ENCODE results near the gene TRIM16. TPM values are rescaled to one million over a fixed set of nuclear protein-coding genes. Genes with fewer than 3 reads are reported as not detected.
"Not testable (repeated sequence)": the region's sequence is repeated elsewhere in the genome, so short reads cannot be mapped to it uniquely, and the experiment has no call there.

TRIM16 gene
- total and polyA plus RNA-seq, 2 of the 4 experiments (the other 2 are of a cell fraction) = 22.3 to 52.5 TPM

GRCh38 chr17:15648386-15648785 lies 35.7 kb downstream of the TRIM16 start:
- peak overlapping the region; percentile 16; the same call in 1 of the 2 replicates for H2BK120ac ChIP-seq (ENCODE audit: low read depth, low read length)
- H3K4me1 ChIP-seq (ENCODE audit: control insufficient read depth, insufficient read depth, low read length) = peaks cover 18% of the 10 kb centered on the region
- H4K91ac ChIP-seq (ENCODE audit: insufficient read depth, low read depth, low read length) = no peak overlapping the region
- H2AFZ ChIP-seq (replicated peaks; ENCODE audit: low read length, poor library complexity) = peak overlapping the region; percentile 34
- no peaks in the 10 kb centered on the region for H4K20me1 ChIP-seq (ENCODE audit: insufficient read depth, low read length)
- WGBS, 2 experiments (ENCODE audit: extremely low coverage in 2 of 2, insufficient read length in 1 of 2) = 59% methylated on average over 3 of the region's 5 CpGs; no CpG with 5 or more reads in 1 of the 2 experiments
- no TSS peak for BruUV-seq (replicated peaks)
- no peaks in the 10 kb centered on the region for H3K36me3 ChIP-seq (ENCODE audit: control insufficient read depth, insufficient read depth, low read length)
- H3K4me2 ChIP-seq (ENCODE audit: low read depth, low read length) = peak overlapping the region; percentile 53; the same call in 1 of the 2 replicates
- H3K4me3 ChIP-seq (ENCODE audit: insufficient read depth, low read depth, low read length) = no peak overlapping the region
- H3K23ac ChIP-seq (ENCODE audit: low read depth, low read length) = peak overlapping the region; percentile 66
- peak overlapping the region; percentile 67; the same call in 1 of the 3 replicates for H2BK15ac ChIP-seq (ENCODE audit: low read depth, low read length)
- H2BK20ac ChIP-seq (ENCODE audit: low read depth, low read length) = peak overlapping the region; percentile 21; the same call in 1 of the 2 replicates
- no peak overlapping the region for H3K27ac ChIP-seq (ENCODE audit: insufficient read depth, low read length)
- peak overlapping the region; percentile 62 for H3K4ac ChIP-seq (ENCODE audit: low read depth, low read length)
- peaks cover 9 to 37% of the 10 kb centered on the region in 2 experiments for H3K79me1 ChIP-seq (ENCODE audit: low read depth in 1 of 2, low read length in 2 of 2)
- no peak overlapping the region; the same call in 1 of the 2 replicates for H4K5ac ChIP-seq (ENCODE audit: low read depth, low read length)
- peak overlapping the region in 1 of 2 experiments; percentile 28; a peak in 1 of 4 replicates for H4K8ac ChIP-seq (ENCODE audit: low read depth in 2 of 2, low read length in 2 of 2)
- dilution Hi-C loops (cut with HindIII; ENCODE audit: low sequenced_read_pairs, unreplicated experiment) (no loop called here), intact Hi-C loops (cut with micrococcal nuclease) (no loop called here), in situ Hi-C loops (cut with MboI; ENCODE audit: low sequenced_read_pairs) (no loop called here)
- DNase-seq (no peak), ATAC-seq (ENCODE audit: low read depth) (no peak)
- H3K9me1 ChIP-seq (ENCODE audit: insufficient read depth, low read length) = peaks cover 4% of the 10 kb centered on the region; the same call in 1 of the 2 replicates
- ChIA-PET CTCF (no interaction called here), POLR2A (ENCODE audit: unreplicated experiment) (no interaction called here)
- peak overlapping the region; percentile 42 for H2AK9ac ChIP-seq (replicated peaks; ENCODE audit: low read depth, low read length, poor library complexity)
- H2BK5ac ChIP-seq (ENCODE audit: low read depth, low read length, poor library complexity, severe bottlenecking) = no peak overlapping the region
- peak overlapping the region; percentile 49; the same call in 1 of the 2 replicates for H2AK5ac ChIP-seq (ENCODE audit: low read depth, low read length)
- no peak for TF ChIP-seq MAZ (IDR thresholded peaks at IDR 0.05; ENCODE audit: borderline replicate concordance, low read depth, low read length)
- peak overlapping the region; percentile 80; the same call in 1 of the 2 replicates for H3K14ac ChIP-seq (replicated peaks; ENCODE audit: low read depth, low read length)
- H3K18ac ChIP-seq (ENCODE audit: low read depth, low read length) = no peak overlapping the region
- H3K27me3 ChIP-seq (ENCODE audit: control insufficient read depth, insufficient read depth, low read length) = no peaks in the 10 kb centered on the region
- no peak overlapping the region for H3K56ac ChIP-seq (ENCODE audit: extremely low read depth, insufficient read depth, low read length)
- no peak overlapping the region for H3K9ac ChIP-seq (ENCODE audit: low read depth, low read length)
- no peaks in the 10 kb centered on the region for H3K9me3 ChIP-seq (ENCODE audit: control insufficient read depth, insufficient read depth, low read length)

- peak overlapping the region; percentile 63 to 86; a peak in 3 of 4 replicates for H4K8ac ChIP-seq (ENCODE audit: low read depth in 2 of 2, low read length in 2 of 2)
- H3K36me3 ChIP-seq (ENCODE audit: control insufficient read depth, insufficient read depth, low read length); dilution Hi-C loops (cut with HindIII; ENCODE audit: low sequenced_read_pairs, unreplicated experiment); H2AFZ ChIP-seq (replicated peaks; ENCODE audit: low read length, poor library complexity); intact Hi-C loops (cut with micrococcal nuclease); H3K9me1 ChIP-seq (ENCODE audit: insufficient read depth, low read length); H4K20me1 ChIP-seq (ENCODE audit: insufficient read depth, low read length); H3K4me3 ChIP-seq (ENCODE audit: insufficient read depth, low read depth, low read length); H3K9me3 ChIP-seq (ENCODE audit: control insufficient read depth, insufficient read depth, low read length); H3K56ac ChIP-seq (ENCODE audit: extremely low read depth, insufficient read depth, low read length); in situ Hi-C loops (cut with MboI; ENCODE audit: low sequenced_read_pairs); BruUV-seq (replicated peaks); H3K27me3 ChIP-seq (ENCODE audit: control insufficient read depth, insufficient read depth, low read length); H2AK9ac ChIP-seq (replicated peaks; ENCODE audit: low read depth, low read length, poor library complexity); POLR2A ChIA-PET (ENCODE audit: unreplicated experiment): not testable (repeated sequence)
- H2BK120ac ChIP-seq (ENCODE audit: low read depth, low read length) = peak overlapping the region; percentile 61; the same call in 1 of the 2 replicates
- peak overlapping the region; percentile 82 for H2BK5ac ChIP-seq (ENCODE audit: low read depth, low read length, poor library complexity, severe bottlenecking)
- peaks cover 18% of the 10 kb centered on the region for H3K4me1 ChIP-seq (ENCODE audit: control insufficient read depth, insufficient read depth, low read length)
- H3K23ac ChIP-seq (ENCODE audit: low read depth, low read length) = peak overlapping the region; percentile 38; the same call in 1 of the 2 replicates
- H3K27ac ChIP-seq (ENCODE audit: insufficient read depth, low read length) = peak overlapping the region; percentile 59
- H2BK15ac ChIP-seq (ENCODE audit: low read depth, low read length) = peak overlapping the region; percentile 84; the same call in 1 of the 3 replicates
- H3K79me1 ChIP-seq (ENCODE audit: low read depth in 1 of 2, low read length in 2 of 2) = peaks cover 9 to 34% of the 10 kb centered on the region in 2 experiments
- H3K14ac ChIP-seq (replicated peaks; ENCODE audit: low read depth, low read length) = peak overlapping the region; percentile 71; the same call in 1 of the 2 replicates
- WGBS, 2 experiments (ENCODE audit: extremely low coverage in 2 of 2, insufficient read length in 1 of 2) = no CpG with 5 or more reads among the region's 5 CpGs
- peak overlapping the region; percentile 76 for H3K18ac ChIP-seq (ENCODE audit: low read depth, low read length)
- ATAC-seq (ENCODE audit: low read depth) = peak; percentile 30
- H2AK5ac ChIP-seq (ENCODE audit: low read depth, low read length) = peak overlapping the region; percentile 87
- H3K4ac ChIP-seq (ENCODE audit: low read depth, low read length) = peak overlapping the region; percentile 95
- peak overlapping the region; percentile 64; the same call in 1 of the 2 replicates for H4K5ac ChIP-seq (ENCODE audit: low read depth, low read length)
- H3K9ac ChIP-seq (ENCODE audit: low read depth, low read length) = peak overlapping the region; percentile 19; the same call in 1 of the 2 replicates
- H4K91ac ChIP-seq (ENCODE audit: insufficient read depth, low read depth, low read length) = peak overlapping the region; percentile 84
- H3K4me2 ChIP-seq (ENCODE audit: low read depth, low read length) = peak overlapping the region; percentile 3; the same call in 1 of the 2 replicates
- DNase-seq = peak; percentile 55
- peak overlapping the region; percentile 45; the same call in 1 of the 2 replicates for H2BK20ac ChIP-seq (ENCODE audit: low read depth, low read length)
- CTCF ChIA-PET = interaction anchor here (0.6 to 0.7 kb wide), 2 partner anchors 475 to 718 kb away, joined by 3 read pairs; no protein-coding TSS in a partner anchor
Measured at GRCh38 chr17:15645942-15646312, 38.2 kb downstream of the TRIM16 start.

Measured in IMR-90 (cell line).